ENCODE data around the gene PIGB.

- TF ChIP-seq CTCF (IDR thresholded peaks at IDR 0.05; ENCODE audit: low read depth, low read length) (no peak), EZH2phosphoT487 (IDR thresholded peaks at IDR 0.05; ENCODE audit: low read depth) (no peak)
Observed at GRCh38 chr15:55353025-55353424, 34.0 kb downstream of the PIGB start.
